OCI-LY7 (cell line): Measurements from ENCODE around the gene TMEM147. TPM values are rescaled to one million over a fixed set of nuclear protein-coding genes. Genes with fewer than 3 reads are reported as not detected.

Source experiments
- BruUV-seq: library from RNA; stranded (reverse); fragments of 400-500 nt; replicated peaks from 2 replicates; lab custom pipeline; 2021; lab: Mats Ljungman, UMichigan
- CTCF ChIA-PET: fragments of 300-600 bp; sonication (Branson Sonifier 250); formaldehyde crosslinking; loops from one replicate; lab custom pipeline; 2022; ENCODE audit warnings: antibody characterized with exemption; ENCODE audit not compliant: unreplicated experiment; lab: Charles Lee
- POLR2A ChIA-PET: fragments of 300-600 bp; sonication (Branson Sonifier 250); formaldehyde crosslinking; loops from one replicate; lab custom pipeline; 2022; ENCODE audit warnings: antibody characterized with exemption; lab: Charles Lee
- DNase-seq: peaks from one replicate; pipeline ENCODE4 v3.0.0-alpha.2; 2015; ENCODE audit warnings: low spot score
- H2AFZ ChIP-seq: fragments of 200-600 bp; sonication (generic), shearing (Covaris generic); 2 replicates; pipeline ENCODE4 v1.6.1; 2014; ENCODE audit warnings: mild to moderate bottlenecking, antibody characterized with exemption, low read length, moderate library complexity
- H3K27ac ChIP-seq: fragments of 200-600 bp; sonication (generic); 2 replicates; pipeline ENCODE4 v1.5.1; 2014; ENCODE audit warnings: mixed run types, low read depth, mild to moderate bottlenecking, moderate library complexity, low read length, inconsistent platforms; ENCODE audit not compliant: poor library complexity, severe bottlenecking
- H3K36me3 ChIP-seq: fragments of 200-600 bp; sonication (generic); 2 replicates; pipeline ENCODE4 v1.6.1; 2014; ENCODE audit warnings: mild to moderate bottlenecking, antibody characterized with exemption, low read length, moderate library complexity, mixed read lengths; ENCODE audit not compliant: insufficient read depth
- H3K4me1 ChIP-seq: fragments of 200-600 bp; sonication (generic); 2 replicates; pipeline ENCODE4 v1.5.1; 2014; ENCODE audit warnings: mild to moderate bottlenecking, low read length; ENCODE audit not compliant: insufficient read depth, poor library complexity, severe bottlenecking
- H3K4me2 ChIP-seq: fragments of 200-600 bp; sonication (generic); 2 replicates; pipeline ENCODE4 v1.6.1; 2014; ENCODE audit warnings: mild to moderate bottlenecking, low read length
- H3K4me3 ChIP-seq: fragments of 200-600 bp; sonication (generic); 2 replicates; pipeline ENCODE4 v1.5.1; 2014; ENCODE audit warnings: mild to moderate bottlenecking, low read depth, low read length; ENCODE audit not compliant: poor library complexity, severe bottlenecking
- H3K79me2 ChIP-seq: fragments of 200-600 bp; sonication (generic); 2 replicates; pipeline ENCODE4 v1.6.1; 2016; ENCODE audit warnings: low read depth, mild to moderate bottlenecking, low read length, moderate library complexity, mixed read lengths; ENCODE audit not compliant: insufficient read depth
- H3K9me2 ChIP-seq: fragments of 200-600 bp; sonication (generic); 2 replicates; pipeline ENCODE4 v1.6.1; 2016; ENCODE audit warnings: mild to moderate bottlenecking, low read length, mixed read lengths; ENCODE audit not compliant: insufficient read depth
- H3K9me3 ChIP-seq: fragments of 200-600 bp; sonication (generic); 2 replicates; pipeline ENCODE4 v1.6.1; 2014; ENCODE audit warnings: mild to moderate bottlenecking, mixed run types, low read length, mixed read lengths
- H4K20me1 ChIP-seq: fragments of 200-600 bp; sonication (generic); 2 replicates; pipeline ENCODE4 v1.6.1; 2014; ENCODE audit warnings: mild to moderate bottlenecking, antibody characterized with exemption, low read length, moderate library complexity, mixed read lengths; ENCODE audit not compliant: insufficient read depth
- CTCF ChIP-seq: fragments of 200-600 bp; sonication (generic); conservative IDR thresholded peaks from 2 replicates; pipeline ENCODE4 v1.5.1; 2014; ENCODE audit warnings: mild to moderate bottlenecking, antibody characterized with exemption, low read length, moderate library complexity, mixed read lengths
- EZH2phosphoT487 ChIP-seq: fragments of 200-600 bp; sonication (generic); IDR thresholded peaks from 2 replicates; pipeline ENCODE4 v1.6.1; 2018; ENCODE audit warnings: low read depth, borderline replicate concordance, mild to moderate bottlenecking, mixed run types, antibody characterized with exemption, low read length, moderate library complexity, mixed read lengths
- intact Hi-C: fragments of 100-400 bp; cut with micrococcal nuclease; formaldehyde crosslinking; loops from one replicate; pipeline ENCODE4 v1.10.0; 2022; ENCODE audit not compliant: unreplicated experiment
- total RNA-seq, 2 experiments: library from RNA; depleted of rRNA in 1 of 2; stranded (reverse); fragments of >200 nt in 1 of 2; shearing (Covaris generic) in 1 of 2; gene quantifications; 2 replicates each; pipeline ENCODE4 v1.2.3, GENCODE V29; 2014 to 2022

The TMEM147 gene
- total RNA-seq, 2 experiments from 2014 or later, result 47.1 to 83.2 TPM

- H3K9me3 ChIP-seq, result no peaks in the 10 kb centered on the region
- BruUV-seq, result no TSS peak
Measured at GRCh38 chr19:35529241-35530218, 15.9 kb upstream of the TMEM147 start.

GRCh38 chr19:35531291-35531690 is 14.1 kb upstream of the TMEM147 start:
- Histone ChIP-seq H3K4me1 (no peaks in the 10 kb centered on the region), H3K36me3 (no peaks in the 10 kb centered on the region), H3K4me3 (no peak overlapping the region), H4K20me1 (no peaks in the 10 kb centered on the region; the same call in 1 of the 2 replicates), H3K79me2 (no peaks in the 10 kb centered on the region), H2AFZ (no peak overlapping the region), H3K4me2 (no peak overlapping the region), H3K9me3 (no peaks in the 10 kb centered on the region), H3K9me2 (no peaks in the 10 kb centered on the region), H3K27ac (no peak overlapping the region)
- DNase-seq, result no peak
- POLR2A ChIA-PET, result interaction anchor here (0.5 kb wide), 2 partner anchors 267 to 382 kb away, joined by 4 read pairs; no protein-coding TSS in a partner anchor
- CTCF ChIA-PET, result no interaction called here
- intact Hi-C loops, result no loop called here
- BruUV-seq, result no TSS peak
- TF ChIP-seq EZH2phosphoT487 (no peak), CTCF (no peak)

More at GRCh38 chr19:35529241-35530218, 15.9 kb upstream of the TMEM147 start:
- DNase-seq, result no peak
- POLR2A ChIA-PET, result no interaction called here
- Histone ChIP-seq H3K79me2 (no peaks in the 10 kb centered on the region), H3K9me2 (no peaks in the 10 kb centered on the region), H3K4me1 (no peaks in the 10 kb centered on the region), H3K27ac (no peak overlapping the region), H3K4me2 (no peak overlapping the region), H3K36me3 (no peaks in the 10 kb centered on the region), H2AFZ (no peak overlapping the region), H3K4me3 (no peak overlapping the region), H4K20me1 (no peaks in the 10 kb centered on the region; the same call in 1 of the 2 replicates)
- intact Hi-C loops, result no loop called here
- CTCF ChIA-PET, result no interaction called here
- TF ChIP-seq CTCF, result no peak
- no peak for TF ChIP-seq EZH2phosphoT487
